DOHH2 (cell line): Measurements from ENCODE around the gene CNIH2.

Experiments used
- H3F3A ChIP-seq: fragments of 200-600 bp; sonication (generic), shearing (Covaris generic); 2 replicates; pipeline ENCODE4 v1.6.0; 2016; ENCODE audit warnings: antibody characterized with exemption, mild to moderate bottlenecking; ENCODE audit not compliant: control insufficient read depth, insufficient read depth
- H3K27ac ChIP-seq: fragments of 200-600 bp; sonication (generic); 2 replicates; pipeline ENCODE4 v1.5.1; 2014; ENCODE audit warnings: low read depth, mild to moderate bottlenecking, low read length, moderate library complexity
- H3K27me3 ChIP-seq: fragments of 200-600 bp; sonication (generic); 2 replicates; pipeline ENCODE4 v1.6.1; 2014; ENCODE audit warnings: mild to moderate bottlenecking, low read length, mixed read lengths; ENCODE audit not compliant: control insufficient read depth
- H3K36me3 ChIP-seq: fragments of 200-600 bp; sonication (generic); 2 replicates; pipeline ENCODE4 v1.6.1; 2014; ENCODE audit warnings: mild to moderate bottlenecking, low read length, moderate library complexity, mixed read lengths; ENCODE audit not compliant: control insufficient read depth
- H3K4me1 ChIP-seq: fragments of 200-600 bp; sonication (generic); 2 replicates; pipeline ENCODE4 v1.6.1; 2014; ENCODE audit warnings: mild to moderate bottlenecking, low read length, mixed read lengths; ENCODE audit not compliant: control insufficient read depth
- H3K4me2 ChIP-seq: fragments of 200-600 bp; sonication (generic); 2 replicates; pipeline ENCODE4 v1.6.0; 2014; ENCODE audit warnings: mild to moderate bottlenecking, low read length, moderate library complexity
- H3K4me3 ChIP-seq: fragments of 200-600 bp; sonication (generic); 2 replicates; pipeline ENCODE4 v1.5.1; 2014; ENCODE audit warnings: mild to moderate bottlenecking, low read length, mixed read lengths
- H3K79me2 ChIP-seq: fragments of 200-600 bp; sonication (generic); 2 replicates; pipeline ENCODE4 v1.6.1; 2014; ENCODE audit warnings: mild to moderate bottlenecking, low read length, mixed read lengths; ENCODE audit not compliant: control insufficient read depth
- H3K9me2 ChIP-seq: fragments of 200-600 bp; sonication (generic); replicated peaks from 2 replicates; pipeline ENCODE4 v1.6.1; 2014; ENCODE audit warnings: mild to moderate bottlenecking, low read length, mixed read lengths; ENCODE audit not compliant: control insufficient read depth
- H3K9me3 ChIP-seq: fragments of 200-600 bp; sonication (generic); 2 replicates; pipeline ENCODE4 v1.6.1; 2014; ENCODE audit warnings: antibody characterized with exemption, low read length, mixed read lengths; ENCODE audit not compliant: control insufficient read depth, insufficient read depth
- H4K20me1 ChIP-seq: fragments of 200-600 bp; sonication (generic); 2 replicates; pipeline ENCODE4 v1.6.0; 2014; ENCODE audit warnings: low read depth, mild to moderate bottlenecking, antibody characterized with exemption, low read length, moderate library complexity; ENCODE audit not compliant: control insufficient read depth, insufficient read depth
- EZH2phosphoT487 ChIP-seq: fragments of 200-600 bp; sonication (generic); IDR thresholded peaks from 2 replicates; pipeline ENCODE4 v1.6.1; 2017; ENCODE audit warnings: borderline replicate concordance, mild to moderate bottlenecking, antibody characterized with exemption, low read length, moderate library complexity, mixed read lengths
- TF ChIP-seq, protein P1 (sequence below): fragments of 200-600 bp; sonication (generic); IDR thresholded peaks from one replicate; pipeline ENCODE4 v1.5.1; 2014; ENCODE audit warnings: antibody characterized with exemption, mild to moderate bottlenecking, low read depth, low read length; ENCODE audit not compliant: poor library complexity, severe bottlenecking

CNIH2 gene

DNA sequence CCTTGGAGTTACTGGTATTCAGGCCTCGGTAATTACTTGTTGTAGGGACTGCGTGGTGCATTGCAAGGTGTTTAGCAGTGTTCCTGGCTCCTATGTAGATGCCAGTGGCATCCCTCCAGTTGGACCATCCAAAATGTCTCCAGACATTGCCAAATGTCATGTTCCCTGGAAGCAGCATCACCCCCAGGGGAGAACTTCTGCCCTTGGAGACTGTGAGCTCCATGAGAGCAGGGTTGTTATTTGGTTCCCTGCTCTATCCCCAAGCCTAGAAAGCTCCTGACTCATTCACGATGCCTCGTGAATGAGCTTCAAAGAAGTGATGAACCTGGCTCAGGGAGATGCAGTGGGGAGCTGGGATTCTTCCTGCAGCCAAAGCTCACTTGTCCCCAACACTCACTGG is 43.6 kb downstream of the CNIH2 start:
- Histone ChIP-seq H3K79me2 (no peaks in the 10 kb centered on the region), H4K20me1 (no peaks in the 10 kb centered on the region), H3K36me3 (no peaks in the 10 kb centered on the region), H3K4me2 (no peak overlapping the region), H3F3A (peaks cover 11% of the 10 kb centered on the region), H3K27ac (no peak overlapping the region), H3K4me1 (peaks cover 50% of the 10 kb centered on the region), H3K4me3 (no peak overlapping the region), H3K9me2 (no peaks in the 10 kb centered on the region), H3K9me3 (peaks cover 8% of the 10 kb centered on the region; the same call in 1 of the 2 replicates), H3K27me3 (no peaks in the 10 kb centered on the region)
- TF ChIP-seq, protein P1, sequence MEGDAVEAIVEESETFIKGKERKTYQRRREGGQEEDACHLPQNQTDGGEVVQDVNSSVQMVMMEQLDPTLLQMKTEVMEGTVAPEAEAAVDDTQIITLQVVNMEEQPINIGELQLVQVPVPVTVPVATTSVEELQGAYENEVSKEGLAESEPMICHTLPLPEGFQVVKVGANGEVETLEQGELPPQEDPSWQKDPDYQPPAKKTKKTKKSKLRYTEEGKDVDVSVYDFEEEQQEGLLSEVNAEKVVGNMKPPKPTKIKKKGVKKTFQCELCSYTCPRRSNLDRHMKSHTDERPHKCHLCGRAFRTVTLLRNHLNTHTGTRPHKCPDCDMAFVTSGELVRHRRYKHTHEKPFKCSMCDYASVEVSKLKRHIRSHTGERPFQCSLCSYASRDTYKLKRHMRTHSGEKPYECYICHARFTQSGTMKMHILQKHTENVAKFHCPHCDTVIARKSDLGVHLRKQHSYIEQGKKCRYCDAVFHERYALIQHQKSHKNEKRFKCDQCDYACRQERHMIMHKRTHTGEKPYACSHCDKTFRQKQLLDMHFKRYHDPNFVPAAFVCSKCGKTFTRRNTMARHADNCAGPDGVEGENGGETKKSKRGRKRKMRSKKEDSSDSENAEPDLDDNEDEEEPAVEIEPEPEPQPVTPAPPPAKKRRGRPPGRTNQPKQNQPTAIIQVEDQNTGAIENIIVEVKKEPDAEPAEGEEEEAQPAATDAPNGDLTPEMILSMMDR: no peak
- no peak for TF ChIP-seq EZH2phosphoT487

DNA sequence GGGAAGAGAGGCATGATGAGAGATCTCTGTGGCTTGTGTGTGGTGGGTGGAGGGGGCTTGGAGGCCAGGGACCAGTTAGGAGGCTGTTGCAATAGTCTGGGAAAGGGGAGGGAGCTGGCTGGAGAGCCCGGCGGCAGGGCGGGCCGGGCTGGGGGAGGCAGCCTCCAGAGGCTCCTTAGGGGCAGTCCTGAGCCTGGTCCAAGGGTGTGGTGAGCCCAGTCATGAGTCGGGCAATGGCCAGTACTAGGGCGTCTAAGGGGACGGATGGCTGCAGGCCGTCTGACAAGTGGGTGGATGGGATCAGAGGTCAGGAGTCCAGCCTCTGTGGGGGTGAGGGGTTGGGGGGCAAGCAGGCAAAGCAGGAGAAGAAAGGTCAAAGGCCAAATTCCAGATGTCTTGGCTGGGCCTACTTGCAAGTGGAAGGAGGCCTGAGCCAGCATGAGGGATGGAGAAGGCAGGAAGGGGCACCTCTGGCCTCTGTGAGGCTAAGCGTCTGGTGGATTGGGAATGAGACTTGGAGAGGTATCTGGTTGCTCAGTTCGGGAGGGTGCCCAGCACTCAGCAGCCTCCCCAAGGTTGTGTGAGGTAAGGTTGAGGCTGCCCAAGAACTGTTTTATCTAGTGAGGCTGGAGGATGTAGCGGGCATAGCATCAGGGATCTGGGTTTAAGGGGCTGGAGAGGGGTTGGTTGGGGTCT is 44.9 kb downstream of the CNIH2 start:
- Histone ChIP-seq H3K4me1 (peaks cover 50% of the 10 kb centered on the region), H3K9me2 (no peaks in the 10 kb centered on the region), H3K27ac (no peak overlapping the region), H3K27me3 (no peaks in the 10 kb centered on the region), H4K20me1 (no peaks in the 10 kb centered on the region), H3K9me3 (peaks cover 8% of the 10 kb centered on the region; the same call in 1 of the 2 replicates), H3F3A (peaks cover 7% of the 10 kb centered on the region), H3K36me3 (no peaks in the 10 kb centered on the region), H3K4me2 (no peak overlapping the region), H3K79me2 (no peaks in the 10 kb centered on the region), H3K4me3 (no peak overlapping the region)
- TF ChIP-seq EZH2phosphoT487: no peak

DNA sequence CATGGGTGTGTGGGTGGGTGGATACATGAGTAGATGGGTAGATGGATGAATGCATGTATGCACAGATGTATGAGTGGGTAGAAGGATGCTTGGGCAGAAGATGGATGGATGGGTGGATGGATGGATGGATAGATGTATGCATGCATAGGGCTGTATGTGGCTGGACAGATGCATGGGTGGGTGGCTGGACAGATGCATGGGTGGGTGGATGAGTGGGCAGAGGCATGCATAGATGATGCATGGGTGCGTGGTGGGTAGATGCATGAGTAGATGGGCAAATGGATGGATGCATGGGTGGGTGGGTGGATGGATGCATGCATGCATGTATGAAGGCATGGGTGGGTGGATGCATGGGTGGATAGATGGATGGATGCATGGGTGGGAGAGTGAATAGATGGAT is 45.7 kb downstream of the CNIH2 start:
- H3K36me3 ChIP-seq: no peaks in the 10 kb centered on the region
- H3K9me3 ChIP-seq: peaks cover 8% of the 10 kb centered on the region; the same call in 1 of the 2 replicates
- H3K4me2 ChIP-seq: no peak overlapping the region
- no peak overlapping the region for H3K27ac ChIP-seq
- no peak overlapping the region for H3K4me3 ChIP-seq
- H3K9me2 ChIP-seq: no peaks in the 10 kb centered on the region
- H3F3A ChIP-seq: peaks cover under 1% of the 10 kb centered on the region; the same call in 1 of the 2 replicates
- H3K79me2 ChIP-seq: no peaks in the 10 kb centered on the region
- H4K20me1 ChIP-seq: no peaks in the 10 kb centered on the region
- TF ChIP-seq EZH2phosphoT487: no peak
- TF ChIP-seq, protein P1: no peak
- no peaks in the 10 kb centered on the region for H3K27me3 ChIP-seq
- H3K4me1 ChIP-seq: peaks cover 50% of the 10 kb centered on the region

DNA sequence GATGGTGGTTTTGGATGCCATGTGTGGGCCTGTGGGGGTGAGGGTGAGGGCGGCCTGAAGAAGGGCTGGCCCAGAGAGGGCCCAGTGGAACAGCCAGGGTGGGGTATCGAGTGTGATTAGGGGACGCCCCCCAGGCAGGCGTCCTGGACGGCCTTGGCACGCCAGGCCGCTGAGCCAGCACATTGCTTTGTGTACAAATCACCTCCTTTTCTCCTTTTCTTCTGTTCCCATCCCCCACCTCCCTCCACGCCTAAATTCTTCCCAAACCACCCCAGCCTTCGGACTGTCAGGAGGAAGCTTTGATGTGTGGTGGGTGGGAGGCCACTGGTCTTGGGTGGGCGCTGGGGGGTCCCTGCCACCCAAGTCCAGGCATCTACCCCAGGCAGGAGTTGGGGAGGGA is 46.7 kb downstream of the CNIH2 start:
- no peaks in the 10 kb centered on the region for H3F3A ChIP-seq
- H3K9me3 ChIP-seq: peaks cover 5% of the 10 kb centered on the region; the same call in 1 of the 2 replicates
- no peaks in the 10 kb centered on the region for H3K27me3 ChIP-seq
- H3K36me3 ChIP-seq: no peaks in the 10 kb centered on the region
- H3K4me3 ChIP-seq: no peak overlapping the region
- H3K4me1 ChIP-seq: peaks cover 47% of the 10 kb centered on the region
- H3K9me2 ChIP-seq: no peaks in the 10 kb centered on the region
- H3K4me2 ChIP-seq: no peak overlapping the region
- H3K27ac ChIP-seq: no peak overlapping the region
- TF ChIP-seq, protein P1: no peak
- TF ChIP-seq EZH2phosphoT487: no peak
- no peaks in the 10 kb centered on the region for H3K79me2 ChIP-seq
- no peaks in the 10 kb centered on the region for H4K20me1 ChIP-seq
